Thyroid gland (tissue), 4 donors: ENCODE results near the gene BRPF3. TPM values are rescaled to one million over a fixed set of nuclear protein-coding genes. Genes with fewer than 3 reads are reported as not detected.

Experiments used
- DNase-seq, 2 donors: peaks; one replicate each; pipeline ENCODE4 v3.0.0-alpha.2; 2019
- H3K27ac ChIP-seq, 3 donors: fragments of 200-600 bp; sonication (generic); 1 replicate in 2 of 3; 2 replicates in 1 of 3; pipeline ENCODE4 v1.5.1; 2016 to 2019; ENCODE audit warnings: mild to moderate bottlenecking in 1 of 3, moderate library complexity in 1 of 3
- H3K27me3 ChIP-seq: fragments of 200-600 bp; sonication (generic); one replicate; pipeline ENCODE4 v1.5.1; 2019
- H3K36me3 ChIP-seq, 2 donors: fragments of 200-600 bp; sonication (generic); one replicate each; pipeline ENCODE4 v1.5.1; 2016 to 2019
- H3K4me1 ChIP-seq, 2 donors: fragments of 200-600 bp; sonication (generic); one replicate each; pipeline ENCODE4 v1.5.1; 2017 to 2019
- H3K4me3 ChIP-seq, 3 donors: fragments of 200-600 bp; sonication (generic); replicated peaks in 1 of 3; 1 replicate in 2 of 3; 2 replicates in 1 of 3; pipeline ENCODE4 v1.5.1; 2016; ENCODE audit warnings: mild to moderate bottlenecking in 1 of 3
- H3K9me3 ChIP-seq: fragments of 200-600 bp; sonication (generic); one replicate; pipeline ENCODE4 v1.5.1; 2017
- POLR2A ChIP-seq, 2 donors: fragments of 450-650 bp; IDR thresholded peaks; one replicate each; pipeline ENCODE4 v1.6.1; 2017; ENCODE audit warnings: antibody characterized with exemption in 2 of 2, mild to moderate bottlenecking in 2 of 2, moderate library complexity in 1 of 2
- WGBS, 2 donors: methylation state at CpG; one replicate each; pipeline ENCODE4 v1.1.5; 2017; 5-methylcytosine and 5-hydroxymethylcytosine counted together
- intact Hi-C: fragments of 100-400 bp; cut with DNase I; formaldehyde crosslinking; loops from one replicate; pipeline ENCODE4 v1.15.1; 2023
- total RNA-seq, 4 donors: library from RNA; depleted of rRNA; stranded (reverse); fragments of >200 nt; gene quantifications; one replicate each; pipeline ENCODE4 v1.2.3, GENCODE V29; 2016
- TF ChIP-seq, protein P1 (sequence below), 6 experiments: fragments of 200-600 bp in 3 of 6; fragments of 450-650 bp in 3 of 6; sonication (generic) in 3 of 6; IDR thresholded peaks; one replicate each; pipeline ENCODE4 v1.5.1; 2016 to 2019; ENCODE audit warnings: antibody characterized with exemption in 6 of 6, mild to moderate bottlenecking in 2 of 6, inconsistent platforms in 1 of 6, moderate library complexity in 1 of 6

BRPF3 gene
- total RNA-seq, 4 donors from 2014 or later = 21.5 to 55.1 (median 35.3) TPM

DNA sequence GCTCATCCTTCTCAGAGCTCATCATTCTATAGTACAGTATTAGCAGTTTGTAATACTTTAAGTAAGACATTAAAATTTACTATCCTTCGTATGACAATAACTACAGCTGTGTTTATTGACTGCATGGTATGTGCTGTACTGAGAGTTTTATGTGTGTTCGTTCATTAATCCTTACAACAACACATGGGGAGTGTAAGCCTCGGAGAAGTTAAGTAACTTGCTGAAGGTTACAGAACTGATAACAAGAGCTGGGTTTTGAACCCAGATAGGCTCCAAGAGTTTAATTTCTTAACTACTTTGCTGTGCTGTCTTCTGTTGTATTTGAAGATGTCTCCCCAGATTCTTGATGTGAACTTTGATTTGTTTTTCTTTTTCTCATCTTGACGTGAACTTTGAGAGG is 23.7 kb downstream of the BRPF3 start:
- H3K27me3 ChIP-seq = no peaks in the 10 kb centered on the region
- H3K36me3 ChIP-seq = peaks cover 43 to 66% of the 10 kb centered on the region in 2 donors
- H3K9me3 ChIP-seq = no peaks in the 10 kb centered on the region
- no peak for TF ChIP-seq POLR2A (IDR thresholded peaks at IDR 0.05)
- TF ChIP-seq, protein P1, sequence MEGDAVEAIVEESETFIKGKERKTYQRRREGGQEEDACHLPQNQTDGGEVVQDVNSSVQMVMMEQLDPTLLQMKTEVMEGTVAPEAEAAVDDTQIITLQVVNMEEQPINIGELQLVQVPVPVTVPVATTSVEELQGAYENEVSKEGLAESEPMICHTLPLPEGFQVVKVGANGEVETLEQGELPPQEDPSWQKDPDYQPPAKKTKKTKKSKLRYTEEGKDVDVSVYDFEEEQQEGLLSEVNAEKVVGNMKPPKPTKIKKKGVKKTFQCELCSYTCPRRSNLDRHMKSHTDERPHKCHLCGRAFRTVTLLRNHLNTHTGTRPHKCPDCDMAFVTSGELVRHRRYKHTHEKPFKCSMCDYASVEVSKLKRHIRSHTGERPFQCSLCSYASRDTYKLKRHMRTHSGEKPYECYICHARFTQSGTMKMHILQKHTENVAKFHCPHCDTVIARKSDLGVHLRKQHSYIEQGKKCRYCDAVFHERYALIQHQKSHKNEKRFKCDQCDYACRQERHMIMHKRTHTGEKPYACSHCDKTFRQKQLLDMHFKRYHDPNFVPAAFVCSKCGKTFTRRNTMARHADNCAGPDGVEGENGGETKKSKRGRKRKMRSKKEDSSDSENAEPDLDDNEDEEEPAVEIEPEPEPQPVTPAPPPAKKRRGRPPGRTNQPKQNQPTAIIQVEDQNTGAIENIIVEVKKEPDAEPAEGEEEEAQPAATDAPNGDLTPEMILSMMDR (IDR thresholded peaks at IDR 0.05) = no peak
- DNase-seq = no peak
- WGBS, 2 donors = 95 to 96% methylated on average over 4 of the region's 4 CpGs
- intact Hi-C loops = no loop called here
- H3K4me1 ChIP-seq = no peaks in the 10 kb centered on the region
- no peak overlapping the region for H3K4me3 ChIP-seq
- H3K27ac ChIP-seq = no peak overlapping the region

- intact Hi-C loops = no loop called here
- Histone ChIP-seq H3K36me3 (peaks cover 56 to 67% of the 10 kb centered on the region in 2 donors), H3K4me3 (no peak overlapping the region), H3K9me3 (no peaks in the 10 kb centered on the region), H3K27ac (no peak overlapping the region), H3K27me3 (no peaks in the 10 kb centered on the region), H3K4me1 (no peaks in the 10 kb centered on the region)
- TF ChIP-seq, protein P1 (IDR thresholded peaks at IDR 0.05) = no peak
- no peak for TF ChIP-seq POLR2A (IDR thresholded peaks at IDR 0.05)
- WGBS, 2 donors = 78 to 85% methylated on average over 2 of the region's 2 CpGs
- DNase-seq = no peak
Measured at GRCh38 chr6:36221674-36222073, 25.1 kb downstream of the BRPF3 start.

- H3K9me3 ChIP-seq = no peaks in the 10 kb centered on the region
- H3K27me3 ChIP-seq = no peaks in the 10 kb centered on the region
- H3K36me3 ChIP-seq = peaks cover 47 to 57% of the 10 kb centered on the region in 2 donors
- no peak overlapping the region for H3K4me3 ChIP-seq
- no peak for DNase-seq
- H3K4me1 ChIP-seq = no peaks in the 10 kb centered on the region
- WGBS, 2 donors = 93 to 94% methylated on average over 4 of the region's 4 CpGs
- intact Hi-C loops = no loop called here
- TF ChIP-seq POLR2A (IDR thresholded peaks at IDR 0.05) = no peak
- TF ChIP-seq, protein P1 (IDR thresholded peaks at IDR 0.05) = no peak
- H3K27ac ChIP-seq = no peak overlapping the region
Measured at GRCh38 chr6:36222924-36223323, 26.4 kb downstream of the BRPF3 start.

GRCh38 chr6:36223706-36224105 is 27.2 kb downstream of the BRPF3 start:
- H3K4me3 ChIP-seq = no peak overlapping the region
- DNase-seq = no peak
- peaks cover 44 to 55% of the 10 kb centered on the region in 2 donors for H3K36me3 ChIP-seq
- WGBS, 2 donors = 96 to 98% methylated on average over 1 of the region's 1 CpG
- no peak overlapping the region for H3K27ac ChIP-seq
- no peaks in the 10 kb centered on the region for H3K4me1 ChIP-seq
- H3K27me3 ChIP-seq = no peaks in the 10 kb centered on the region
- H3K9me3 ChIP-seq = no peaks in the 10 kb centered on the region
- TF ChIP-seq, protein P1 (IDR thresholded peaks at IDR 0.05) = no peak
- no peak for TF ChIP-seq POLR2A (IDR thresholded peaks at IDR 0.05)
- intact Hi-C loops = no loop called here

GRCh38 chr6:36224918-36225461 is 28.4 kb downstream of the BRPF3 start:
- H3K4me3 ChIP-seq = no peak overlapping the region
- no peak for DNase-seq
- intact Hi-C loops = no loop called here

More at GRCh38 chr6:36224918-36225461, 28.4 kb downstream of the BRPF3 start:
- TF ChIP-seq, protein P1 (IDR thresholded peaks at IDR 0.05) = no peak
- TF ChIP-seq POLR2A (IDR thresholded peaks at IDR 0.05) = no peak
- Histone ChIP-seq H3K4me1 (no peaks in the 10 kb centered on the region), H3K9me3 (no peaks in the 10 kb centered on the region), H3K27ac (no peak overlapping the region), H3K36me3 (peaks cover 41 to 58% of the 10 kb centered on the region in 2 donors), H3K27me3 (no peaks in the 10 kb centered on the region)
- WGBS, 2 donors = 85 to 93% methylated on average over 1 to 5 of the region's 5 CpGs
